ENCODE data around the gene TM4SF4. TPM values are rescaled to one million over a fixed set of nuclear protein-coding genes. Genes with fewer than 3 reads are reported as not detected.
A peak's percentile ranks its signal among the peaks of the same experiment; 100 is the strongest.

Gene TM4SF4
- total and polyA plus RNA-seq, 2 experiments from 2014 or later: not detected

DNA sequence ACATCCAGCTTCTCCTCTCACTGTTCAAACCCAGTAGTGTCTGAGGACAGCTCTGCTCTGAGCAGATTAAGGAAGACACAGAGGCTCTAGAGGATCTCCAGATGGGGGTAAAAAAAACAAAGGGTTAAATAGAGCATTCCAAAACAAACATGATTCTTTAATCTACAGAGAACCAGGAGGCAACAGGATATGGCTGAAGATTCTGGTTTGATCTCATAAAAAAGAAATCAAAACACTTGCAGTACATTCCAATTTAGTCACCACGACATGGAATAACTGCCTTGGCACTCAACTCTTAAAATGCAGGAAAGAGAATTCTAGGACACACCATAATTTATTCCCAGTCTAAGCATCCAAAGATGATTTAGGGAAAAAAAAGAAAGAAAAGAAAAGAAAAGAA is 32.0 kb downstream of the TM4SF4 start (continued):
- TF ChIP-seq ZNF462 (CRISPR knock-in tag; IDR thresholded peaks at IDR 0.05): no peak

- no peak overlapping the region for H3K27ac ChIP-seq (ENCODE audit: low read depth)
- H3K27ac Mint-ChIP-seq: no peak overlapping the region
- H3K4me2 ChIP-seq: no peak overlapping the region
Observed at GRCh38 chr3:149506965-149507364, 32.5 kb downstream of the TM4SF4 start.

GRCh38 chr3:149507491-149508324 is 33.2 kb downstream of the TM4SF4 start:
- Histone ChIP-seq H3K4me3 (no peak overlapping the region), H2AFZ (peak overlapping the region; percentile 86), H3K36me3 (ENCODE audit: insufficient read depth) (no peaks in the 10 kb centered on the region), H3K4me1 (ENCODE audit: insufficient read depth) (no peaks in the 10 kb centered on the region), H4K20me1 (replicated peaks; ENCODE audit: insufficient read depth) (no peaks in the 10 kb centered on the region), H3K9me2 (ENCODE audit: insufficient read depth) (no peaks in the 10 kb centered on the region), H3K27ac (ENCODE audit: low read depth) (no peak overlapping the region), H3K4me2 (no peak overlapping the region), H3K27me3 (ENCODE audit: insufficient read depth) (no peaks in the 10 kb centered on the region), H3K79me2 (replicated peaks; ENCODE audit: insufficient read depth) (no peaks in the 10 kb centered on the region), H3F3A (replicated peaks; ENCODE audit: low read depth) (no peaks in the 10 kb centered on the region)
- H3K4me1 Mint-ChIP-seq: peaks cover 2% of the 10 kb centered on the region; the same call in 1 of the 3 replicates
- H3K27me3 Mint-ChIP-seq (ENCODE audit: insufficient read depth, low read depth, poor library complexity): no peaks in the 10 kb centered on the region
- ATAC-seq (no peak), DNase-seq (ENCODE audit: low spot score) (peak; percentile 26)
- no peak overlapping the region for H3K4me3 Mint-ChIP-seq
- H3K9me3 Mint-ChIP-seq: no peaks in the 10 kb centered on the region
- TF ChIP-seq ZNF114 (CRISPR knock-in tag; IDR thresholded peaks at IDR 0.05): no peak
- TF ChIP-seq, protein P1, sequence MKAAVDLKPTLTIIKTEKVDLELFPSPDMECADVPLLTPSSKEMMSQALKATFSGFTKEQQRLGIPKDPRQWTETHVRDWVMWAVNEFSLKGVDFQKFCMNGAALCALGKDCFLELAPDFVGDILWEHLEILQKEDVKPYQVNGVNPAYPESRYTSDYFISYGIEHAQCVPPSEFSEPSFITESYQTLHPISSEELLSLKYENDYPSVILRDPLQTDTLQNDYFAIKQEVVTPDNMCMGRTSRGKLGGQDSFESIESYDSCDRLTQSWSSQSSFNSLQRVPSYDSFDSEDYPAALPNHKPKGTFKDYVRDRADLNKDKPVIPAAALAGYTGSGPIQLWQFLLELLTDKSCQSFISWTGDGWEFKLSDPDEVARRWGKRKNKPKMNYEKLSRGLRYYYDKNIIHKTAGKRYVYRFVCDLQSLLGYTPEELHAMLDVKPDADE (IDR thresholded peaks at IDR 0.05): 0 out of 2 replicates have a peak, but pooled peaks have one; percentile 43
- no peaks in the 10 kb centered on the region for H3K36me3 Mint-ChIP-seq (ENCODE audit: low read depth)
- H3K27ac Mint-ChIP-seq: no peak overlapping the region

More at GRCh38 chr3:149506965-149507364, 32.5 kb downstream of the TM4SF4 start:
- Mint-ChIP-seq H3K27me3 (ENCODE audit: insufficient read depth, low read depth, poor library complexity) (no peaks in the 10 kb centered on the region), H3K36me3 (ENCODE audit: low read depth) (no peaks in the 10 kb centered on the region), H3K9me3 (no peaks in the 10 kb centered on the region), H3K4me3 (no peak overlapping the region), H3K4me1 (no peaks in the 10 kb centered on the region)
- Histone ChIP-seq H3K27me3 (ENCODE audit: insufficient read depth) (no peaks in the 10 kb centered on the region), H4K20me1 (replicated peaks; ENCODE audit: insufficient read depth) (no peaks in the 10 kb centered on the region), H3K79me2 (replicated peaks; ENCODE audit: insufficient read depth) (no peaks in the 10 kb centered on the region), H3K4me1 (ENCODE audit: insufficient read depth) (no peaks in the 10 kb centered on the region), H3K36me3 (ENCODE audit: insufficient read depth) (no peaks in the 10 kb centered on the region), H3F3A (replicated peaks; ENCODE audit: low read depth) (no peaks in the 10 kb centered on the region), H2AFZ (peak overlapping the region; percentile 86), H3K9me2 (ENCODE audit: insufficient read depth) (no peaks in the 10 kb centered on the region), H3K4me3 (no peak overlapping the region)
- DNase-seq (ENCODE audit: low spot score) (no peak), ATAC-seq (no peak)
- TF ChIP-seq STAT1 (IDR thresholded peaks at IDR 0.05; ENCODE audit: unreplicated experiment): no peak
- TF ChIP-seq EZH2 (IDR thresholded peaks at IDR 0.05; ENCODE audit: low read depth, unreplicated experiment): no peak

All from GM23338 (cell line).